HG02571 (cell line): ENCODE measurements around the gene GNG7.
"Not testable (repeated sequence)": the region's sequence is repeated elsewhere in the genome, so short reads cannot be mapped to it uniquely, and the experiment has no call there.

Experiments used
- ATAC-seq: cut with Tn5 transposase; IDR thresholded peaks from one replicate; pipeline ENCODE4 v1.9.1; 2021; ENCODE audit warnings: mild to moderate bottlenecking, moderate library complexity; ENCODE audit not compliant: unreplicated experiment

Gene GNG7

DNA sequence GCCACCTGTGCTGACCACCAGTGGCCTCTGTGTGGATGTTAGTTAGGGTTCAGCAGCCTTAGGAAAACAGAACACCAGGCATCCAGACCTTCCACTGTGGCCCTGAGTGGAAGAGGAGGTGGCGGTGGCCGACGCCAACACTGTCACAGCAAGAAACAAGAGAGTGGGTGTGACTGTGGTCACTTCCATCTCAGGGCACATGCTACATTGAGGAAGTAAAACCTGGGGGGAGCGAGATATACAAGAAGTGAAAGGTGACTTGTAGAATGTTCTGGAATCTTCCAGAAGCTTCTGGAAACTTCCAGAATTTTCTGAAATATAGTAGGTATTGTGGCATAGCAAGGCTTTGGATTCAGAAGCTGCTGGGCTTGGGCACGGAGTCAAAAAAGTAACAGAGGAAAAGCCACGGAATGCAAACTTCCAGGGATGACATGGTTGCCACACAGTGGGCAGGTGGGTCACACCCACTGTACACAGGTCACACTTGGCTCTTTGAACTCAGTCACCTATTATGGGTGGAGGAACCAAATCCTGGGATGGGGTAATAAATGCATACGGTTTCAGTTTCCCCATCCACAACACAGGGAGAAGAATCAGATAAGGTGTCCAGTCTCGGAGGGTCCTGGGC is 24.3 kb downstream of the GNG7 start:
- peak; percentile 39 for ATAC-seq

DNA sequence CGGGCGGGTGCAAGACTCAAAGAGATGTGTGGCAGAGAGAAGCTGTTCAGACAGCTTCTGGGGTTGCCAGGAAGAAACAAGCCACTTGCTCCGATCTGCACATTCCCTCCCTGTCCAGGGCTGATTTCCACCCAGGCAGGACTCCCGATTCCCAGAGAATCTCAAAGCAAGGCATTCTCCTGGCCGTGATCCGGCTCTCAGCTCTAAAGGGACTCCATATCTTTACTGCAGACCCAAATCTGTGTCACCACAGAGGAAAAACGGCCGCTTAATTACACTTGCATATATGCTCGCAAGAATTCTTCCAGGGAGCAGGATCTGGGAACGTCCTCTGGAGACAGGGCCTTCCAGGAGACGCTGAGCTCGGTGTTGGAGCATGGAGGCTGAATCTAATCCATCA is 25.7 kb downstream of the GNG7 start:
- no peak for ATAC-seq

DNA sequence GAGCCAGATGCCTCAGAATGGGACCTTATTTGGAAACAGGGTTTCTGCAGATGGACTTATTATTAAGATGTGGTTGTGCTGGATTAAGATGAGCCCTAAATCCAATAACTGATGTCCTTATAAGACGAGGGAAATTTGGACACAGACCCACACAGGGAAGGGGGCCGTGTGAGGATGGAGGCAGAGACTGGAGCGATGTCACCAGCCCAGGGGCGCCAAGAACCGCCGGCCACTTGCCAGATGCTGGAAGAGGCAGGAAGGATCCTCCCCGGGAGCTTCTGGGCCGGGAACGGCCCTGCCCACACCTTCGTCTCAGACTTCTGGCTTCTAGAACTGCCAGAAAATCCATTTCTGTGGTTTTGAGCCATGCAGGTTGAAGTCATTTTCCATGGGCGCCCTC is 26.6 kb downstream of the GNG7 start:
- ATAC-seq: no peak

DNA sequence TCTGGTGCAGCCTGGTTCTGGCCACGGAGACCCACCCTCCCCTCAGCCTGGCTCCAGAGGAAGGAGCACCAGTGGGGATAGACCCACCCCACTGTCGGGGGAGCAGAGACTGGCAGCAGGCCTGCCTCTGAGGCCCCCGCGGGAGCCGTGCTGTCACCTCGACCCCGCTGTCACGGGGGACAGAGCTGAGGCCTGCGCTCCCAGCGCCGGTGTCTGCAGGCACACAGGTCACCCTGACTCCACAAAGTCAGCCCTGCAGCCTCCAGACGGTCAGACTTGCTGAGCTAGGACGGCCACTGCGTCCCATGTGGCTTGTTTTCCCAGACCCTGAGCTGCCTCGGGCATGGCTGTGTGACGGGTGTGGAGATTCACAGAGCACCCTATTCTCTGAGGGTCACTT is 32.3 kb downstream of the GNG7 start:
- ATAC-seq: no peak

DNA sequence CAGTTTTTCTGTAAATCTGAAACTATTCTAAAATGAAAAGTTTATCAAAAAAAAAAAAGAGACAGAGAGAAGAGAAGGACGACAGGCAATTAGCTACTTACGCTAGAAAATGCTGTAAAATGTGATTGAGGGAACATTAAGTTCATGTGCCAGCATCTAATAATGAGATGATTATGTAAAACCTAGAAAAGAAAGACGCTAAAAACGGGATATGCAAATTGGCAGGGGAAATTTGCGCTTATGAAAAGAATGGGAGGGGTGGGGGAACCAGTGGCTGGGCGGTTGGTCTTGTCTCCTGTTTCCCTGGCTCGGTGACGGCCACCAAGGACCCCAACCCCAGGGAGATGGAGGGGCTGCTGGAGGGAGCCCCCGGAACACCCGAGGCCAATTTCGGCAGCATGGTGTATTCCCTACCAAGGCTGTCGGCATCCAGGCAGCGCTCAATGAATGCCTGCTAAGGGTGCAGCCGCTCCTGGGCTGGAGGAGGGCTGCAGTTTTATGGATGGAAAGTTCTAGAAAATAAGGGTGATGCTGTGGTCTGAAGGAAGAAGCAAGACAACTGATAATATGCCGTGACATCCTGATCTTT is 34.2 kb downstream of the GNG7 start:
- ATAC-seq: no peak

DNA sequence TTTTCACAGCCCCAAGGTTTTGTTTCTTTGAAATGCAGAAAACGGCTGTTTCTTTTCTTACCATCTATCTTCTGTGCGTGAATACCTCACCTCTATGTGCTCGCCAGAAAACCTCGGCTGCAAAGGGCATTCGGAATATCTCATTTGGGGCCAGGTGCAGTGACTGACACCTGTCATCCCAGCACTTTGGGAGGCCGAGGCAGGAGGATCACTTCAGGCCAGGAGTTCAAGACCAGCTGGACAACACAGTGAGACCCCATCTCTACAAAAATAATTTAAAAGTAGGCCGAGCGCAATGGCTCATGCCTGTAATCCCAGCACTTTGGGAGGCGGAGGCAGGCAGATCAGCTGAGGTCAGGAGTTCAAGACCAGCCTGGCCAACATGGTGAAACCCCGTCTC is 35.1 kb downstream of the GNG7 start:
- not testable (repeated sequence) for ATAC-seq

DNA sequence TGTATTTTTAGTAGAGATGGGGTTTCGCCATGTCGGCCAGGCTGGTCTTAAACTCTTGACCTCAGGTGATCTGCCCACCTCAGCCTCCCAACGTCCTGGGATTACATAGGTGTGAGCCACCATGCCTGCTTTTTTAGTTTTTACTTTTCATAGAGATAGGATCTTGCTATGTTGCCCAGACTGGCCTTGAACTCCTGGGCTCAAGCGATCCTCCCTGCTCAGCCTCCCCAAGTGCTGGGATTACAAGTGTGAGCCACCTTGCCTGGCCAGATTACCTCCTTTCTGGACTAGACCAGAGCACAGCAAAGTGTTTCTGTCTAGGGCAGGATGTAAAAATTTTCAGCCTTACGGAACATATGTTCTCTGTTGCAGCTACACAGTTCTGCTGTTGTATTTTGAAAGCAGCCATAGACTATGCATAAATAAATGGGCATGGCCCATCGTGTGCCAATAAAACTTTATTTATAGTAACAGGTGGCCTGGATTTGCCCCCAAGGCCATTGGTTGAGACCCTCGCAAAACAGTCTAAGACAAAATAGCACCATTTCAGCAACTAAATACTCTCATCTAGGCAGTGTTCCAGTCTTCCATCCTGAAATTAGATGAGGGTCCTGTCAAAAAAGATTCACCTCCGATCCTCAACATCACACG is 36.0 kb downstream of the GNG7 start:
- no peak for ATAC-seq

DNA sequence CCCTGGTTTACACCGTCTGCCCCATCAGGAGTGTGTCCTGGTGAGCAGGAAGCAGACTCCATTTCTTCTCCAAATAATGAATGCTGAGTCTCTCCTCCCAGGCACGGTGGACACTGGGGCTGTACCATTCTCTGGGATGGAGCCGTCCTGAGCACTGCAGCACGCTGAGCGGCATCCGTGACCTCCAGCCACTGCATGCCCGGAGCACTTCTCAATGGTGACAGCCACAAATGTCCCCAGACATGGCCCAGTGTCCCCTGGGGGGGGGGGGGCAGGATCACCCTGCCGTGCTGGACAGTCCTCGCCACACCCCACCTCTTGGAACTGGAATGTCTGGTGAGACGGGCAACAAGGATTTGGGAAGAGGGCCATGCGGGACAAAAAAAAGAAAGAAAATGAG is 37.4 kb downstream of the GNG7 start:
- ATAC-seq: no peak

DNA sequence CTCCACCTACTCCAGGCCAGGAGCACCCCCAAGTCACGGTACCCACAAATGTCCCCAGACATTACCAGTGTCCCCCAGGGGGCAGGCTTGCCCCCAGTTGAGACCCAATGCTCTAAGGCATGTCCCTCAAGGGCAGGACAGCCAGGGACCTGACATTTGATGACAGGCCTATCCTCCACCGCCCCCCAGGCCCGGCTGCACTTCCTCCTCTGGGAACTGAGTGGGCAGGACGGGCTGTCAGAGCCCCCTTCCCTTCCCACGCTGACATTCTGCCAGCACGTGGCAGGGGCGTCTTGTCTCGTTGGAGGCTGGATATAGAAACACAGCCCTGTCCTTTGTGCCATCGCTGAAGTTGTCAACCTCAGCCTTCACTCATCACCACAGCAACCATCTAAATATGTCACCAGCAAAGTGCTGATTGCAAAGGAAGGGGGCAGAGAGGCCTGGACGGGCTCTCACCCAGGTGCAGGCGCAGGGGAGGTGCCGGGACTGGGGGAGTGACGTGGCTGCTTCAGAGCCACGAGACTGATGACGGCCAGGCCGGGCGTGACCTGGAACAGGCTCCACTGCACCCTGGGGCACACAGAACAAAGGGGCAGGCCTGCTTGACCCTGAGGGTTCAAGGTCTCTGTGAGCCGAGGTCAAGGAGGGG is 38.4 kb downstream of the GNG7 start:
- peak; percentile 74 for ATAC-seq

DNA sequence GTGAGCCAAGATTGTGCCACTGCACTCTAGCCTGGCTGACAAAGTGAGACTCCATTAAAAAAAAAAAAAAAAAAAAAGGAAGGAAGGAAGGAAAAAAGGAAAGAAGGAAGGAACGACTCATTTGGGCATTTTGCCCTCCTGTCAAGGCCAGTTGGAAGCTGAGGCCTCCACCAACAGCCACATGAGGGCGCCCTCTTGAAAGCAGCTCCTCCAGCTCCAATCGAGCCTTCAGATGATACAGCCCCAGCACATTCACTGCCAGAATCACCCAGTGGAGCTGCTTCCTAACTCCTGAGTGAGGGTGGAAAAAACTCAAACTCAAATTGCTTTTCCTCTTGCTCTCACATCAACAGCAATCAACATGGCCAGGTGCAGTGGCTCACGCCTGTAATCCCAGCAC is 40.9 kb downstream of the GNG7 start:
- no peak for ATAC-seq

DNA sequence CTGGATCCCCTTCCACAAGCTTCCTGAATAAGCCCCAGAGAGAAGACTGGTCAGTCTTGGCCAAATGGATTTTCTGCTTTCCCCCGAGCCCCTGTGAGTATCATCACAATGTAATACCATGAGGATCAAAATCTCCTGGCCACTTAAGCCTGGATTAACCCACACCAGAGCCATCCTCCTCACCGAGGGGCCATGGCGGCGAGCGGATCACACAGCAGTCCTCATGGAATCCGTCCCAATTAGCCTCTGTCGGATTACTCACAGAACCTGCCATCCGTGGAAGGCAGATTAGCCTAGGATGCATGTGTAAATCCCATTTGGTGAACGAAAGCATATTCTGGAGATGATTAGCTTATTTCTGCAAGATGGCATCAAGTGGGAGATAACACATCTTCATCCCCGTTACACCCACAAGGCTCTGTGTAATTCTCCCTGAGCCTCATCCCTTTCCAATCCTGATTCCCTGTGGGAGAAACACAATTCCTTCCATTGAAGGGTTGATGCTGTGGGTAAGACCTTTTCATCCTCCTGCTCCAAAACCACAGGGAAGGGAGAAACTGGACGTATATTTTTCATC is 42.5 kb downstream of the GNG7 start:
- ATAC-seq: no peak

DNA sequence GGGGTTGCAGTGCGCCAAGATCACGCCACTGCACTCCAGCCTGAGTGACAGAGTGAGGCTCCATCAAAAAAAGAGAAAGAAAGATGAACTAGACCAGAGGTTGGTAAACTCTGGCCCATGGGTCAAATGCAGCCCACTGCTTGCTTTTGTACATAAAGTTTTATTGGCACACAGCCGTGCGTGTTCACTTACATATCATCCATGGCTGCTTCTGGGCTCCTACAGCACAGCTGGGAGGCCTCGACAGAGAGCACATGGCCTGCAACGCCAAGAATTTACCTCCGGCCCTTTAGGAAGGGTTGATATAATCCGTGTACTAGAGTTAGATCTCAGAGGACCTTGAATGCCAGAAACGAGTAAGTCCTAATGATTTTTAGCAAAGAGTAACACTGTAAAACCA is 46.0 kb downstream of the GNG7 start:
- ATAC-seq: no peak

DNA sequence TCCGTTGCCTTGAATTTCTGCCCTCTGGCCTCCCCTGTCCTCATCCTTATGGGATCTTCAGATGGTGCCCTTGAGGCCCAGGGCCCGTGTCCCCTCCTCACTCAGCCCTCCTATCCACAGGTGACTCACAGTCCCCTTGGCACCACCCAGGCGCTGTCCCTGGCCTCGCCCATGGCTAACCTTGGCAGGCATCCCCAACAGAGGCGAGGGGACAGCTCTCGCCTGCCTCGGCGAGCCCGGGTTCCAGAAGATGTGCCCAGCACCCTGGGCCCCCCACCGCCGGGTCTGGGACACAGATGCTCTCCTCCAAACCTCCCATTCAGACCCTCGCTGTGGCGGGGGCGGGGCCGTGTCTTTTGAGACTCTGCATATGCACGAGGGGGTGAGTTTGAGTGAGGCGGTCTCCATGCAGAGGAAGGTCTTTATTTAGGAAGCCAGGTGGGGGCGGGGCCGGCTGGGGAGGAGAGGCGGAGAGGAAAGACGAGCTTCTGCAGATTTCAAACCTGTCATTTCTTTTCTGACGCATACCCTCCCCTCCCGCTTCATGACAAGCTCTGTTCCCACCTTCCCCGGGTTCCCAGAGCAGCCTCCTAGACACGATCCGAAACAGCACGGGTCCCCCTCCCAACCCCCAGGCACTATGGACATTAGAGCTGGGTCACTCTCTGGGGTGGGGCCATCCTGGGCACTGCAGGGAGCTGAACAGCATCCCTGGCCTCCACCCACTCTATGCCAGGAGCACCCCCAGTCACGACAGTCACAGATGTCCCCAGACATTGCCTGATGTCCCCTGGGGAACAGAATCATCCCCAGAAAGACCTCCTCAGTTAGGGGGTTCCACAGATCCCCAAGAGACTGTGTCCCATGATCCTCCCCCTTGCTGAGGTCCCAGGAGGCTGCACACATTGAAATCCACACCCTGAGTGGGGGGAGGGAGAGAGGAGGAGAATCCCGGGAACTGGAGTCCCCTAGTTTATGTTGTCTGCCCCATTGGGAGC is 48.5 kb downstream of the GNG7 start:
- no peak for ATAC-seq

DNA sequence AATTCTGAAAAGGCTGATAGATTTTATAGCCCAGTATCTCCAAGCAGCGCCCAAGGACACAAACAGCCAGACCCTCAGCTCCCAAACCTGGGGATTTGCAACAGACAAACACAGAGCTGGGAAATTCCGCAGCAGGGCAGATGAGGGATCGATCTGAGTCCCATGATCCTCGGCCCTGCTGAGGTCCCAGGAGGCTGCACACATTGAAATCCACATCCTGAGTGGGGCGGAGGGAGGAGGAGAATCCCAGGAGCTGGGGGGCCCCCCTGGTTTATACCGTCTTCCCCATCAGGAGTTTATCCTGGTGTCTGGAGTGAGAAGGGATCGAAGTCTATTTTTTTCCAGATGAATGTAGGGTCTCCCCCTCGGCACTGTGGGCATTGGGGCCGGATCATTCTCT is 49.3 kb downstream of the GNG7 start:
- no peak for ATAC-seq

DNA sequence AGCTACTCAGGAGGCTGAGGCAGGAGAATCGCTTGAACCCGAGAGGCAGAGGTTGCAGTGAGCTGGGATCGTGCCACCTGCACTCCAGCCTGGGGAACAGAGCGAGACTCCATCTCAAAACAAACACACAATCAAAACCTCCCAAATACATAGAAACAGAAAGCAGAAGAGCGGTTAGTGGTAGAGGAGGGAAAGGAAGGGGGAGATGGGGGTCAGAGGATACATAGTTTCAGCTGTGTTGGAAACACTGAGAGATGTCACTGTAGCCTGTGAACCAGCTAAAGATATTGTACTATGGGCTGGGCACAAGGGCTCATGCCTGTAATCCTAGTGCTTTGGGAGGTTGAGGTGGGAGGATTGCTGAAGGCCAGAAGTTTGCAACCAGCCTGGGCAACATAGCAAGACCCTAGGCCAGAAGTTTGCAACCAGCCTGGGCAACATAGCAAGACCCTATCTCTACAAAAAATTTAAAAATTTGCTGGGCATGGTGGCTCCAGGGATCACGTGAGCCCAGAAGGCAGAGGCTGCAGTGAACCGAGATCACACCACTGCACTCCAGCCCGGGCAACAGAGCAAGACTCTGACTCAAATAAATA is 49.9 kb downstream of the GNG7 start:
- no peak for ATAC-seq

DNA sequence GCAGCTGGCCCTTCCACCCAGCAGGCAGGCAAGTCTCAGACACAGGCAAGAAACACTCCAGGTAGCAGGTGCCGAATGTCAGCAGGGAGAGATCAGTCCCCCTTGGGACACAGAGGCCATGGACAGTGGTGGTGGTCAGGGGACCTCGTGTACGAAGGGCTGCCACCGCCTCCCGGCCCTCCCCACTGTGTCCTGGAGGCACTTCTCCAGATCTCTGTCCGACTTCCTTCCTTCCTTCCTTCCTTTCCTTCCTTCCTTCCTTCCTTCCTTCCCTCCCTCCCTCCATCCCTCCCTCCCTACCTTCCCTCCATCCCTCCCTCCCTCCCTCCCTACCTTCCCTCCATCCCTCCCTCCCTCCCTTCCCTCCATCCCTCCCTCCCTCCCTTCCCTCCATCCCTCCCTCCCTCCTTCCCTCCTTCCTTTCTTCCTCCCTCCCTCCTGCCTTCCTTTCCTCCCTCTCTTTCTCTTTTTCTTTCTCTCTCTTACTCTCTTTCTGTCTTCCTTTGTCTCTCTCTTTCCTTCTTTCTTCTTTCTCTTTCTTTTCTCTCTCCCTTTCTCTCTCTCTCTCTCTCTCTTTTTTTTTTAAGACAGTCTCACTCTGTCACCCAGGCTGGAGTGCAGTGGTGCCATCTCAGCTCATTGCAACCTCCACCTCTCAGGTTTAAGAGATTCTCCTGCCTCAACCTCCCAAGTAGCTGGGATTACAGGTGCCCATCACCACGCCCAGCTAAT is 51.3 kb downstream of the GNG7 start:
- not testable (repeated sequence) for ATAC-seq

DNA sequence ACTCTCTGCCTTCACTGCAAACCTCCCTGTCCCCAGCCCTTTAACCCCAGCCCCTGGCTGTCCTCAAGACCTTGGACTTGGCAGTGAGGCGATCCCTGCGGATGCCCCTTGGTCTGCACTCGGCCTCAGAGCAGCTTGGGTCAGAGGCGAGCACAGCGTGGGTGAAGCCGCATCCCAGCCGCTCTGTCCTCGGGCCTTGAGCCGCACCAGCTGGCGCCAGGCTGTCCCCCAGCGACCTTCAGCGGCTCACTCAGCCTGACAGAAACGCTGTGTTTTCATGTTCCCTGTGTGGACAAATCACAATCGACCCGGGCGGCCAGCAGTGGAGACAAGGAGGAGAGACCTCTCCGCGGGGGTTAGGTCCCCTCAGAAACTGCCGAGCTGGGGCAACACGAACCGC is 52.0 kb downstream of the GNG7 start:
- ATAC-seq: no peak

DNA sequence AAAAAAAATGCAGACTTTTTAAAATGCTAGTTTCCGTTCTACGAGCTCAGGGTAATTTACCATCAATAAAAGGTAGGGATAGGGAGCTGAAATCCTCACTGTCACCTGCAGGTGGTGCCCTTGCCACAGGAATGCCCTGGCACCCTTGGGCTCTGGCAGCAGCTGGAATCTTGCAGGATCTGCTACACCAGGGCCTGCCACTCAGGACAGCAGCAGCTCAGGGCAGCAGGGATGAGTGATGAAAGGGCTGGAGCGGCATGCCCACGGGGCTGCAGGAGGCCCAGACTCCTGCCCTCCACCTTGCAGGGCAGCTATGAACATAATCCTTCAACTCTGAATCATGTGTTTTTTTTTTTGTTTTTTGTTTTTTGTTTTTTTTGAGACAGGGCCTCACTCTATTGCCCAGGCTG is 54.0 kb downstream of the GNG7 start:
- ATAC-seq: no peak

DNA sequence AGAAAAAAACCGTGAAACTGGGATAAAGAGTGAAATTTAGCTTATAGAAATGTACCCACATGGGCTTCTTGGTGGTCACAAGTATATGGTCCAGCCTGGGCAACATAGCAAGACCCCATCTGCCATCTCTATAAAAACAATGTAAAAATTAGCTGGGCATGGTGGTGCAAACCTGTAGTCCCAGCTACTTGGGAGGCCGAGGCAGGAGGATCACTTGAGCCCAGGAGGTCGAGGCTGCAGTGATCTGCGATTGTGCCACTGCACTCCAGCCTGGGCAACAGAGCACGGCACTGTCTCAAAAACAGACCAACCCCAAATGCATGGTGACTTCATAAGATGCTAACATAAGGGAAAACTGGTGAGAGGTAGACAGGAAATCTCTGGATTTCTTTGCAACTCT is 54.4 kb downstream of the GNG7 start:
- no peak for ATAC-seq
